Measurements from ENCODE around the gene C1QTNF9.
"Not testable (repeated sequence)": the region's sequence is repeated elsewhere in the genome, so short reads cannot be mapped to it uniquely, and the experiment has no call there.

C1QTNF9 gene

DNA sequence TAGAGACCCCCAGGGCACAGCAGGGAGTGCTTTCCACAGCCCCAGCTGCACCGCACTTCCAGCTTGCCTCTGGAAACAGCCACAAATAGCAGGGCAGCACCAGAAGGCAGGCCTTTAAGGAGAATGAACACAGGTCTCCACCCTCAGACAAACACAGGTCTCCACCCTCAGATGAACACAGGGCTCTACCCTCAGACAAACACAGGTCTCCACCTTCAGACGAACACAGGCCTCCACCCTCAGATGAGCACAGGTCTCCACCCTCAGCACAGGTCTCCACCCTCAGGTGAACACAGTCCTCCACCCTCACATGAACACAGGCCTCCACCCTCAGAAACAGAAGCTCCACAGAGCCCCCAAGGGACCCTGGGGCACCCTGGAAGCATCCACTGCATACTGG, 51.7 kb downstream of the C1QTNF9 start:
- TF ChIP-seq CTCF (IDR thresholded peaks at IDR 0.05; ENCODE audit: low read depth, low read length): no peak

DNA sequence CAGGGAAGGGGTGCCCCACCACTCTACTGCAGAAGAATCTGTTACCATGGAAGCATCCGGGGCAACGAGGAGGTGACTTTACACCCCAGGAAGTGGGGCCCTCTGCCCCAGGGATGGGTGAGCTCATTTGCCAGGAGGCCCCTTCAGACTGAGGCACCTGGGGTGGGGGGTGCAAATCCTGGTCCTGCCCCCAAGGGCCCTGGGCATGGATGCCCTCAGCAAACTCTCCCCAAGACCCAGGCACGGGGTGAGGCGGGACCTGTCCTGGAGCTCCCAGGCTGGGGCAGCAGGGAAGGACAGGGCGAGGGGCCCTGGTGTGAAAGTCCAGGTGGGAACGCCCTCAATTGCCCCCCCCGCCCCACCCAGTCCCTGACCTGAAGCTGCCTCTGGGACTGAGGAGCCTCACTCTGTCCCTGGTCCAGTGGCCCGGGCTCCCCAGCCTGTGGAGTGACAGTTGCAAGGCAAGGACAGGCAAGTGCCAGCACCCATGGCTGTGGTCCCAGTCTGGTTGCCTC, 52.5 kb downstream of the C1QTNF9 start:
- DNase-seq (ENCODE audit: extremely low read depth, low read depth): no peak
- no peak for TF ChIP-seq CTCF (IDR thresholded peaks at IDR 0.05; ENCODE audit: low read depth, low read length)

More for the DNA sequence above, 51.7 kb downstream of the C1QTNF9 start:
- no peak for DNase-seq (ENCODE audit: extremely low read depth, low read depth)

- no peak for TF ChIP-seq CTCF (IDR thresholded peaks at IDR 0.05; ENCODE audit: low read depth, low read length)
- DNase-seq (ENCODE audit: extremely low read depth, low read depth): no peak
Observed at GRCh38 chr13:24362435-24362952, 53.1 kb downstream of the C1QTNF9 start.

DNA sequence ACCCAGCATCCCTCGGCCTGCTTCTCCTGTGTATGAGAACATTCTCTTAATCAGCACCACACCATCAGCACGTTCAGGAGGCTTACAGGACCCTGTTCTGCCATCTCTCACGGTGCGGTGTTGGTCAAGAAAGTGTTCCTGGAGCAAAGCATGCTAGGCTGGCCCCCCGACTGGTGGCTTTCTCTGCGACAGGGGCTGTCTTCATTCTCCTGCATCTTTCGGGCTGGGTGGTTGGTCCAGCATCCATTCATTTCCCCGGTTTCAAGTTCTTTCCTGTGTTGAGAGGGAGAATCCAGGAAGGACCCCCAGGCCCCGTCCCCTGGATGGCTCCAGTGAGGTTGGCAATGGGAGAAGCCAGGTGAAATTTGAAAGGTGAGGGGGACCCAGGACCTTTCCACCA, 55.8 kb downstream of the C1QTNF9 start:
- no peak for DNase-seq (ENCODE audit: extremely low read depth, low read depth)
- no peak for TF ChIP-seq CTCF (IDR thresholded peaks at IDR 0.05; ENCODE audit: low read depth, low read length)

DNA sequence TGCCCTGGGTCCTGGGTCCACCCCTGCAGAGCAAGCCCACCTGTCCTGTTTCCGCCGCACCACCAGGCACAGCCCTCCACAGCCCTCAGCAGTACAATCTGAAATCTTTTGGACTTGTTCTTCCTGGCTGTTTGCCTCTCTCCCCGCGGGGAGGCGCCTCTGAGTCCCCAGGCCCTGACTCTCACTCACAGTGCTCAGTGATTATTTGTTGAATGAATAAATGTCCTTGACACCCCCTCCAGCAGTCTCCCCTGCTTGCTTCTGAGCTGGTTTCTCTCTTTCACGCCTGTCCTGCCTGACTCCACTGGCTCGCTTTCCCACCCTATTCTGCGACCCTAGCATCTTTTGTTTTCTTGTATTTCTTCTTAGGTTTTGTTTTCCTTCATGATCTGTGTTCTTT, 56.9 kb downstream of the C1QTNF9 start:
- not testable (repeated sequence) for DNase-seq (ENCODE audit: extremely low read depth, low read depth)

DNA sequence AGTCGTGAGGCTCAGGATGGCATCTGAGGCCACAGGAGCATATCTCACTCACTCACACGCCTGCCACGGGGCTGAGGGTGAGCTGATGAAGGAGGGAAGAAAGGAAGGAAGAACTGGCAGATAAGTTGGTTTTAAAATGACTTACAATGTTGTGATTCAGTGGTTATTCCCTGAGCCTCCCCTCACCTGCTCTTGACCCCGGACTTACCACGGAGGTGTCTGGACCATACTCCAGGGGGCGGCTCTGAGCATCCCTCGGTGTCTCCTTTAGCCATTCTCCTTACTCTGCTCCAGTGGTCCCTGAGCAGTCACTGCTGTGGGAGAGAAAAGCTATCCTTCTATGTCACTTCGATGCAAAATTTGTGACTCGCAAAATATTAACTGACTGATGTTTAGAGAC, 61.9 kb downstream of the C1QTNF9 start:
- not testable (repeated sequence) for DNase-seq (ENCODE audit: extremely low read depth, low read depth)

All from AG09319 (cell line).